ENCODE measurements around the gene F12. TPM values are rescaled to one million over a fixed set of nuclear protein-coding genes. Genes with fewer than 3 reads are reported as not detected.
A peak's percentile ranks its signal among the peaks of the same experiment; 100 is the strongest.

F12 gene
- total RNA-seq, 1 donor from 2014 or later: 1.8 TPM

GRCh38 chr5:177426566-177427210, 17.3 kb upstream of the F12 start, which contains the start of gene GRK6:
Gene GRK6, plus strand, starts transcription at chr5:177426676. Its CDS starts 170 bp downstream, at chr5:177426846.
- TF ChIP-seq CTCF (IDR thresholded peaks at IDR 0.05): no peak
- DNase-seq (ENCODE audit: low spot score): peak; percentile 70
- H3K4me1 Mint-ChIP-seq (ENCODE audit: low read depth): peaks cover 21% of the 10 kb centered on the region
- H3K36me3 Mint-ChIP-seq (ENCODE audit: low read depth): peaks cover 3% of the 10 kb centered on the region
- H3K27me3 Mint-ChIP-seq (ENCODE audit: low read depth): no peaks in the 10 kb centered on the region
- H3K4me3 Mint-ChIP-seq (ENCODE audit: unreplicated experiment): peak within 1 kb of the TSS; percentile 86
- H3K27ac Mint-ChIP-seq (ENCODE audit: unreplicated experiment): peak within 1 kb of the TSS; percentile 96
- H3K9me3 Mint-ChIP-seq (ENCODE audit: low read depth): no peaks in the 10 kb centered on the region

GRCh38 chr5:177425801-177426565, 16.6 kb upstream of the F12 start:
- H3K36me3 Mint-ChIP-seq (ENCODE audit: low read depth): peaks cover 3% of the 10 kb centered on the region
- peaks cover 21% of the 10 kb centered on the region for H3K4me1 Mint-ChIP-seq (ENCODE audit: low read depth)
- peak overlapping the region; percentile 86 for H3K4me3 Mint-ChIP-seq (ENCODE audit: unreplicated experiment)
- peak overlapping the region; percentile 96 for H3K27ac Mint-ChIP-seq (ENCODE audit: unreplicated experiment)
- no peak for TF ChIP-seq CTCF (IDR thresholded peaks at IDR 0.05)
- H3K9me3 Mint-ChIP-seq (ENCODE audit: low read depth): no peaks in the 10 kb centered on the region
- H3K27me3 Mint-ChIP-seq (ENCODE audit: low read depth): no peaks in the 10 kb centered on the region
- DNase-seq (ENCODE audit: low spot score): peak; percentile 99

- DNase-seq (ENCODE audit: low spot score): peak; percentile 38
- H3K36me3 Mint-ChIP-seq (ENCODE audit: low read depth): no peaks in the 10 kb centered on the region
- TF ChIP-seq CTCF (IDR thresholded peaks at IDR 0.05): no peak
These were observed 15.9 kb upstream of the F12 start for GRCh38 chr5:177425196-177425800.

GRCh38 chr5:177423671-177424070, 14.3 kb upstream of the F12 start:
- Mint-ChIP-seq H3K4me3 (ENCODE audit: unreplicated experiment) (no peak overlapping the region), H3K4me1 (ENCODE audit: low read depth) (peaks cover 19% of the 10 kb centered on the region), H3K27me3 (ENCODE audit: low read depth) (no peaks in the 10 kb centered on the region)

More at GRCh38 chr5:177425196-177425800, 15.9 kb upstream of the F12 start:
- peak overlapping the region; percentile 96 for H3K27ac Mint-ChIP-seq (ENCODE audit: unreplicated experiment)
- H3K9me3 Mint-ChIP-seq (ENCODE audit: low read depth): no peaks in the 10 kb centered on the region
- H3K27me3 Mint-ChIP-seq (ENCODE audit: low read depth): no peaks in the 10 kb centered on the region
- H3K4me3 Mint-ChIP-seq (ENCODE audit: unreplicated experiment): peak overlapping the region; percentile 86
- H3K4me1 Mint-ChIP-seq (ENCODE audit: low read depth): peaks cover 21% of the 10 kb centered on the region

More at GRCh38 chr5:177423671-177424070, 14.3 kb upstream of the F12 start:
- Mint-ChIP-seq H3K36me3 (ENCODE audit: low read depth) (no peaks in the 10 kb centered on the region), H3K9me3 (ENCODE audit: low read depth) (no peaks in the 10 kb centered on the region), H3K27ac (ENCODE audit: unreplicated experiment) (no peak overlapping the region)
- DNase-seq (ENCODE audit: low spot score): no peak
- no peak for TF ChIP-seq CTCF (IDR thresholded peaks at IDR 0.05)
